ENCODE measurements around the gene SLC22A16.
"Not testable (repeated sequence)": the region's sequence is repeated elsewhere in the genome, so short reads cannot be mapped to it uniquely, and the experiment has no call there.

SLC22A16 gene

DNA sequence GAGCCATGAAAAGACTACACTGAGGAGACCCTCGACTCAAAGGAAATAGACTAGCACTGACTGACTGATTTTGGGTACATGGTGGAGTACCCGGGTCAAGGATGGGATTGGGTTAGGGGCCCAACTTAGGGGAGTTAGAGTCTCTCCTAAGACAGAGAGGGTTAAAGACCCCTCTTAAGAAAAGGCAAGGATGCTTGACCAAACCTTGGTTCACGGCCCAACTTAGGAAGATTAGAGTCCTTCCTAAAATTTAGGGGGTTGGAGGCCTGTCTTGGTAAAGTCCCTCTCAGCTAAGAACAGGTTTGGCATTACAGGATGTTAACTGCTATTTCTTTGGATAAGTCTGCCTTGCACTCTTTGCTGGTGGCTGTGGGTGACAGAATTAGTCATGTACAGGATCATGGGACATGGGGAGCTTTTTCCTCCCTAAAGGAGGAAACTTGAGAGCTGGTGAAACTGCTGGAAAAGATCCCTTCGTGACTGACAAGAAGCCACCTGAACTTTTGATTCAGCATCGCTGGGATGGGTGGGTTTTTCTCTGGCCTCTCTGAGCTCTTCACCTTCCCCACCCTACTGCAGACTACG, 12.3 kb upstream of the SLC22A16 start:
- no peak for DNase-seq

DNA sequence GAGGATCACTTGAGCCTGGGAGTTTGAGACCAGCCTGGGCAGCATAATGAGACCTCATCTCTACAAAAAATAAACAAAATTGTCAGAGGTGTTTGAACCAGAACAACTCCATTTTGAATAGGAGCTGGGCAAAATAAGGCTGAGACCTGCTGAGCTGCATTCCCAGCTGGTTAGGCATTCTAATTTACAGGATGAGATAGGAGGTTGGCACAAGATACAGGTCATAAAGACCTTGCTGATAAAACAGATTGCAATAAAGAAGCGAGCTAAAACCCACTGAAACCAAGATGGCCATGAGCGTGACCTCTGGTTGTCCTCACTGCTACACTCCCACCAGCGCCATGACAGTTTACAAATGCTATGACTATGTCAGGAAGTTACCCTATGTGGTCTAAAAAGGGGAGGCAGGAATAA, 11.6 kb upstream of the SLC22A16 start:
- not testable (repeated sequence) for DNase-seq

DNA sequence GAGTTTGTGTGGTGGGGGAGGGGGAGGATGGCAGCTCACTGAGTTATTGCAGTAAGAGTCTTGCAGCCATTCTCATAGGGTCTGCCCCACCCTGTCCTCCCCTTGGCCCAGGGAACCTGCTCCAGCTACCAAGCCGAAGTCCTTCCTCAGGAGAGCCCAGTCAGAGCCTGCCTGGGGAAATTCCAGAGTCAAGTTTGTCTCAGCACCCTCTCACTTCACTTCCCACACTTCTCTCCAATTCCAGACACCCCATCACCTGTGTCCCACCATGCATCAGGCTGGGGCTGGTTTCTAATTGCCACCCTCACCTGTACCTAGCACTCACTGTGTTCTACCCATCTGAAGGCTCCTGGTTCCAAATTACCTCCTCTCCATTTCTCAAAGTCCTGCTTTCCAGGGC, 10.3 kb upstream of the SLC22A16 start:
- DNase-seq = no peak

DNA sequence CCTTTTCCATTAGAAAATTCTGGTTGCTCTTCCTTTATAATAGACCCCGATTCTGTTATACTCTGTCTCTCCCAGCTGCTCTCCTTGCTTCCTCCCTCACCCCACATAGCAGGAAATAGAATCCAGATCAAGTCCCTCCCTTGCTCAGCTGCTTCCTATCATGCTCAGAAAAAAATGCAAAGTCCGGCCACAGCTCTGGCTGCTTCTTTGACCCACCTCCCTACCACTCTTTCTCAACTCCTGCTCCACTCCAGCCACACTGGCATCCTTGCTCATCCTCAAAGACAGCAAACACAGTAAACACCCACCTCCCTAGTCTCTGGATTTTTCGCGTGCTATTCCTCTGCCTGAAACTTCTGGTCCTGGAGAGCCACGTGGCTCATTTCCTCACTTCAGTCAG, 9.1 kb upstream of the SLC22A16 start:
- no peak for DNase-seq

DNA sequence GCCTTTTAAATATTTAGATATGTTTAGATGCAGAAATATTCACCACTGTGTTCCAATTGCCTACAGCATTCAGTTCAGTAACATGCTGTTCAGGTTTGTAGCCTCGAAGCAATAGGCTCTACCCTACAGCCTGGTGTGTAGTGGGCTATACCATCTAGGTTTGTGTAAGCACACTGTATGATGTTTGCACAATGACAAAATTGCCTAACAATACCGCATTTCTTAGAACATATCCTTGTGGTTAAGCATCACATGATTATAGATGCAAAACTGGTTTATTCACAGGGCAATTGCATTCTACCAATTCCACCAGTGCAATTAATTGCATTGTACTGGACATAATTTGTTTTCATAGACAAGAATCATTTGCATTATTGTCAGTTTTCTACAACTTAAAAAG, 7.9 kb upstream of the SLC22A16 start:
- no peak for DNase-seq

DNA sequence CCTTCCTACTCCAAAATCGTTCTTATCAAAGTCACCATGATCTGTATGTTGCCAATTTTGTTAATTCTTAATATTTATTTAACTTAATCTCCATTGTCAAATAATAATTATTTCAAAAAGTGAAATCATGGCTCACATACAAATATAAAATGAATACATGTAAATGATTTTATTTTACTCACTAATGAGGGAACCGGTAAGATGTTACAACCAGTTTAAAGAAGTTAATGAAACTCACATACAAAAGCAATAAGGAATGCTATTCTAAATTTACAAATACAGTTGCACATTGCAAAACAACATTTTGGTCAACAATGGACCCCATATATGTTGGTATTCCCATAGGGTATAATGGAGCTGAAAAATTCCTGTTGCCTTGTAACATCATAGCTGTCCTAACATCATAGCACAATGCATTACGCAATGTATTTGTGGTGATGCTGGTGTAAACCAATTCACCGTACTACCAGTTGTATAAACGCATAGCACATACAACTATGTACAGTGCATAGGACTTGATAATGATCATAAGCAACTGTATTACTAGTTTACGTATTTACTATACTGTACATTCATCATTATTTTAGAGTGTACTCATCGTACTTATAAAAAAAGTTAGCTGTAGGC, 6.5 kb upstream of the SLC22A16 start:
- DNase-seq = no peak

DNA sequence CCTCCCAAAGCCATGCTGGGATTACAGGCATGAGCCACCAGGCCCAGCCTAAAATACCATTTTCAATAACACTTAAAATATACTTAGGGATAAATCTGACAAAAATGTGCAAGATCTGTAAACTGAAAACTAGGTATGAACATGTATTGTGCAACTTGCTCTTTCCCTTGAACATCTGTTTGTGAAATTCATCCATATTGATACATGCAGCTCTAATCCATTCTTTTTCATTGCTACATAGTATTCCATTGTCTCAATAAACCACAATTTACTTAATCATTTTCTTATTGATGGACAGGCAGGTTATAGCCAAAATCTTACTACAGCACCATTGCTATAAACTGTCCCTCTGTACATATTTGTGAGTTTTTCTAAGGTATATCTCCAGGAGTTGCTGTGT, 4.7 kb upstream of the SLC22A16 start:
- DNase-seq = no peak

DNA sequence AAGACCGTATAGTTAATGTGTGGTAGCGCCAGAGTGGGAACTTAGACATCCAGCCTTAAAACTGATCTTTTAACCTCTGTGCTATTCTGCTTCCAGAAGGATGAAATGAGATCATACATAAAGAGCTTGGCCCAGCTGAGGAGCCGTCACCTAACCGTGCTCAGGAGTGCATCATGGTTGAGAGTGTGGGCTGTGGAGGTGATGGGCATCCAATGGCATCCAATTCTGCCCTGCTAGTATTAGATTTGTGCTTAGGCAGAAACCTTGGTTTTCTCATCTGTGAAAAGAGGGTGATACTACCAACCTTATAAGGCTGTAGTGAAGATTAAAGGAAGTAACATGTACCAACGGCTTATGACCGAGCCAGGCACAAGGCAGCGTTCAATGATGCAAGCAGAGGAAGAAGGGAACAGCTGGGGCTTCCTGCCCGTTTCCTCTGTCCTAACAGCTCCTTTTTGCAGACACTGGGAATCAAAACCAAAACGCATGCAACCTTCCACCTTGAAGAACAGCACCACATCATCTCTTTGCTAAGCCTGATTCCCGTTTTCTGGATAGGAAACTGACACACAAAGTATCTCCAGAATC, 1.3 kb downstream of the SLC22A16 start:
- no peak for DNase-seq

DNA sequence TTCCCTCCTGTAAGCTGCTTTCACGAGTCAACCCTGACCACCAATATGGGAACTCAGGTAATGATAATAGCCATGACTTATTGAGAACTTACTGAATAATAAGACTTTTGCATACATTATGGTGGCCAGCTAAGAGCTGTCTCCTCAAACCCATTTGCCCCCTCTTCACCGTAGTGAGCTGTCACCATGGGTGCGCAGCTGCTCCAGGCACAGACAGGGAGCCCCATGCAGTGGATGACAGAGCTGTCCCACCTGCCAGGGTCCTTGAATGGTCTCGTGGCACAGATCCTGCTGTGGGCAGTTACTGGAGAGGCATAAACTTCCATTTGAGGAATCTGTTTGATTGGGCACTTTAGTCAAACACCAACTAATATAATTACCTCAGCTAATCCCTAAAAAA, 1.9 kb downstream of the SLC22A16 start:
- DNase-seq = no peak

DNA sequence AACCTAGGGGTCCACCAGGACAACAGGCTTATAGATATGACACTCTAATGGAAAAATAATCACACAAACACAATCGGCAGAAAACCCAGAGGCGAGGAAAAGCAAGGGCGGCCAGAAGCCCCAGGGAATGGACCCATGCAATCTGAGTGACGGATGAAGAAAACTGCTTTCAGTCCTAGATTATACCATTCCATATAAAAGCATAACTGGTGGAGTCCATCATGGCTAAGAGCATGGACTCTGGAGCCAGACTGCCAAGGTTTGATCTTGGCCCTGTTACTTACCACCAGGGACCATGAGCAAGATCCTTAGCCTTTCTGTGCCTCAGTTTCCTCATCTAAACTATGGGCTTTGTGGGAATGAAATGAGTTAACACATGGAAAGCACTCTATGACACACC, 3.7 kb downstream of the SLC22A16 start:
- no peak for DNase-seq

DNA sequence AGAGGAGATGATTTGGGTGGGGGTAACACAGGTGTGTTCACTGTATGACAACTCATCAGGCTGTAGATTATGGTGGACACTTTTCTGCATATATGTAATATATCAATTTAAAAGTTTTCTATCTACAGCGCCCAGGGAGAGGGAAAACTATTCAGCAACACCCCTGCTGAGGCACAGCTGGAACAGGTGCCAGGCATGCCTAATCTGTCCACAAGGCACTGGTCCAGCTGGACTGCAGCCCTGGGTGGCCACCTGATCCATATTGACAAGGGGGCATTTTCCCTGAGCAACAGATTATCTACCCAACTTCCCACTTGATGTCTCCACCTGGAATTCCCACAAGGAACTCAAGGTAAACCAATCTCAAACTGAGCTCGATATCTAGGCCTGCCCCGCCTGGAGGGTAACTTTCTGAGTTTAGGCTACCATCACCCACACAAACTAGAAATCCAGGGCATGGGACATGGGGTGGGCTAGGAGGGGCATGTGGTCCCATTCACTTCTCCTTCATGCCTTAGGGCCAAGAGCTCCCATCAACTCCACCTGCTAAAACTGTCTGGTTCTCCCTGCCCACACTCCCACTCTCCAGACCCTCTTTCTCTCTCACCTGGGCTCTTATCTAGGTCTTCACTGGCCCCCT, 4.6 kb downstream of the SLC22A16 start:
- DNase-seq = no peak

DNA sequence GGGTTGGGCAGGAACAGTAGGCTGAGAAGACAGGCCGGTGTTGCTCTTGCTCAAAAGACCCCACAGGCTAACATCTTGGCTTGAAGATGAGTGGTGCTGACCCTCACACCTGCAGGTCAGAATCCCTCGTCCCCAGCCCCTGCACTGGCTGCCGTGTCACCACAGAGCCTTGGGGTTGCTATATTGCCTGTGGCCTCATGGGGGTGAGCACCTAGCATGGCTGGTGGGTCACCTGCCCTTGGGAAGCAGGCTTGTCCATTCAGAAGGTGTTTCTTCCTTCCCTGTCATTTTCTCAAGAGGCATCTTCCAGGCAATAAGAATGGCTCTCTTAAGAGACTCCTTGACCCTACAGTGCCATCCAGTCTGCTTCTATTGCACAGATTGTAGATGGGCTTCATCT, 7.7 kb downstream of the SLC22A16 start:
- DNase-seq = no peak

DNA sequence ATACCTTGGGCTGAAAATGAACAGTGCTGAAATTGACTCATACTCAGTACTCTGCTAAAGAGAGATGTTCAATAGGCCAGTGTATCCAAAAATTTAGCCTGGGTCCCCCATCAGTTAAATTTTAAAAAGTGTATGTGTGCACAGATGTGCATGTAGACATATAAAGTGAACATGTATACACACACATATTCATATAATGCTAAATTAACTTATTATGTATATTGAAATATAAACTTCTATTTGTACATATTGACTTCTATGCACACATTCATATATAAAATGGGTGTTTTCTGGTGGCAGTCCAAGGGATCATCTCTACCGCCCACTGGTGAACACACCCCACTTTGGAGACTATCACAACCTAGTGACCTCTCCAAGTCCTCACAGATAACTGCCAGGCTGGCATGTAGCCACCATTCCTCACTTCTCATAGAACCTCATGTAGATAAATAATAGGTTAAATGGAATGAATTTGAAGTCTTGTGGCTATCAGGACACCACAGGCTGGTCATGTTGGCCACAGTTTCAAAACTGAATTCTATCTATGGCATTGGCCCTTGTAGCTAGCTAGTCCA, 8.8 kb downstream of the SLC22A16 start:
- no peak for DNase-seq

DNA sequence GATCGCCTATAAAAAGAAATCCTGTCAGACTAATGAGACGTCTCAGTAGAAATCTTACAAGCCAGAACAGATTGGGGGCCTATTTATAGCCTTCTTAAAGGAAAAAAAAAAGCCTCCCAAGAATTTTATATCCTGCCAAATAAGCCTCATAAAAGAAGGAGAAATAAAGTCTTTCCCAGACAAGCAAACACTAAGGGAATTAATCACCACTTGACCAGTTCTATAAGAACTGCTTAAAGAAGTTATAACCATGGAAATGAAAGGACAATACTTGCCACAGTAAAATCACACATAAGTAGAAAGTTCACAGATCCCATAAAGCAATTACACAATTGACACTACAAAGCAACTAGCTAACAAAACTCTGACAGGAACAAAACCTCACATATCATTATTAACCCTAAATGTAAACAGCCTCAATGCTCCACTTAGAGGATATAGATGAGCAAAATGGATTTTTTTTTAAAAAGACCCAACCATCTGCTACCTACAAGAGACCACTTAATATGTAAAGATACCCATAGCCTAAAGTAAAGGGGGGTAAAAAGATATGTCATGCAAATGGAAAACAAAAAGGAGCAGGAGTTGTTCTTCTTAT, 13.4 kb downstream of the SLC22A16 start:
- DNase-seq = no peak

DNA sequence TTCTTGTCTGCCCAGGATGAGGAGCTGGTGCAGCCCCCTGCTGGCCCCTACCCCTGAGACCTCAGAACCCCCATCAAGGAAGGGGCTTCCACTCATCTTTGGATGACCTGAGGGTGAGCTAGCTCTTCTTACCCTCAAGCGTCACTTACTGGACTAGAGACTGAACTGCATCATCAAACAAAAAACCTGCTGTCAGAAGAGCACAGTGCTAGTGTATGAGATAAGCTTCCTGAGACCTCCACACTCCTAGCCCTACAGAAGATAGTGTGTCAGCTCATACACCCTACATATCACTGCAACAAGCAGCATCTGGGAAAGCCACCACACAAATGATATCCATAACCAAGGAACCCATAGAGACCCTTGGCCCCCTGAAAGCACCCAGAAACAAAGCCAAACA, 15.0 kb downstream of the SLC22A16 start:
- DNase-seq = no peak

DNA sequence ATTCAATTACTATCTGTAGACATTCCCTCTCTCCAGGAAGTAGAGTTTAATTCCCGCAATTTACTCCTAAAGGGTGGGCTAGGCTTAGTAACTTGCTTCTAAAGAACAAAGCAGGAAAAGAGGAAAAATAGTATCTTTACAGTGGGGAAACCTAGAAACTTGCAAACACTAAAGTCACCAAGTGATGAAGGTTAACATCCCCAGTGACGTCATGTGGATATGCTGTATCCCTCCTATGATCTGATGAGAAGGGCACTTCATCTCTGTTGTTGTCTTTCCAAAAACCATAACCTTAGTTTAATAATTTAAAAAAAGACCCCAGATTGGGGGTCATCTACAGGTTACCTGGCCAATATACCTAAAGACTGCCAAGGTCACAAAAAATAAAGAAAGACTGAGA, 17.3 kb downstream of the SLC22A16 start:
- DNase-seq = no peak

DNA sequence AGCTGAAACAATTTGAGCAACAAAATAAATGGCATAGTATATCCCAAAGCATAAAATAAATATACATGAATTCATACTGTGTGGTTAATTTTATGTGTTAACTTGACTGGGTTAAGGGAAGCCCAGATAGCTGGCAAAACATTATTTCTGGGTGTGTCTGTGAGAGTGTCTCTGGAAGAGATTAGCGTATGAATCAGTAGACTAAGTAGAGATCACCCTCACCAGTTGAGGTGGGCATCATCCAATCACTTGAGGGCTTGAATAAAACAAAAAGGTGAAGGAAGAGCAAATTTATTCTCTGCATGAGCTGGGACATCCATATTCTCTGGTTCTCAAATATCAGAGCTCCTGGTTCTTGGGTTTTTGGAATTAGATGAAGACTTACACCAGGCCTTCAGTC, 17.9 kb downstream of the SLC22A16 start:
- no peak for DNase-seq

DNA sequence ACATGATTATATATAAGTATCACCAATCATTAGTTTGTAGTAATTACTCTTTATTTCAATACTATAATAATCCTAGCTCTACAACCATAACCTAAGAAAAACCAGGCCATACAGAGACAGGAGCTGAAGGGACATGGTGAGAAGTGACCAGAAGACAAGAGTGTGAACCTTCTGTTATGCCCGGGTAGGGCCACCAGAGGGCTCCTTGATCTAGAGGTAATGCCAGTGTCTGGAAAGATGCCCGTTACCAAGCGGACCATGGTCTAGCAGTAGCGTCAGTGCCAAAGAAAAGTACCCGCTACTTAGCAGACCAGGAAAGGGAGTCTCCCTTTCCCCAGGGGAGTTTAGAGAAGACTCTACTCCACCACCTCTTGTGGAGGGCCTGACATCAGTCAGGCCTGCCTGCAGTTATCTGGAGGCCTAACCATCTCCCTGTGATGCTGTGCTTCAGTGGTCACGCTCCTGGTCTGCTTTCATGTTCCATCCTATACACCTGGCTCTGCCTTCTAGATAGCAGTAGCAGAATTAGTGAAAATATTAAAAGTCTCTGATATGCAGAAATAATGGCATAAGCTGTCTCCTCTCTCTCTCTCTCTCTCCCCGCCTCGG, 18.7 kb downstream of the SLC22A16 start:
- DNase-seq = not testable (repeated sequence)

DNA sequence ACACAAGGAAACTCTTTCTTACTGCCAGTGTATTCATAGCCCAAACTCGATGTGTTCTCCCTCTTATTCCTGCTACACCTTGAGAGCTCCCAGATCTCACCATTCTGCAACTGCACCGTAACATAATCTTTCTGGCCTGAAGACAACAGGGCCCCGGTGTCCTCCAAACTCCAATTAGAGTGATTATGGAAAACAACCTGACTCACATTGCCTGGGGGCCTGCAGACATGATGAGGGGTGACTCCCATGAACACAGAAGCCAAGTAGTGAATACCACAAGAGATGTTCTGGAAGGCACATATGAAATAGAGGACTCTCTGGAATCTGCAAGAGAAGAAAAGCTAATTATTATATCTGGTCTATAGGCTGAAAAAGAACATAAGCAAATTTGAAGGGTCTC, 19.7 kb downstream of the SLC22A16 start:
- no peak for DNase-seq

DNA sequence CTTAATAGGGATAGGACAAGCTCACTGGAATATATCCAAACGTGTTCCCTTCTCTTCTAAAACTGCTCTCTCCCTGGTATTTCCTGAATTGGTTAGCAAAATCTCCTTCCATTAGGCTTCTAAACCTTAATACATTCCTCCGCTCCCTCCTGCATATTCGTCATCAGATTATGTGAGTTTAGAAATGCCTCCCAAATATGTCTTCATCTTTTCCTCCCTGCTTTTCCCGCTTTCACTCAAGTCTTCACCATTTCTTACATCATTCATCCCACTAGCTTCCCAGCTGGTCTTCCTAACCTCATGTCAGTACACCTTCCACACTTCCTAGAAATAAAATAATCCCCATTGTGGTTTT, 26.9 kb downstream of the SLC22A16 start:
- no peak for DNase-seq

DNA sequence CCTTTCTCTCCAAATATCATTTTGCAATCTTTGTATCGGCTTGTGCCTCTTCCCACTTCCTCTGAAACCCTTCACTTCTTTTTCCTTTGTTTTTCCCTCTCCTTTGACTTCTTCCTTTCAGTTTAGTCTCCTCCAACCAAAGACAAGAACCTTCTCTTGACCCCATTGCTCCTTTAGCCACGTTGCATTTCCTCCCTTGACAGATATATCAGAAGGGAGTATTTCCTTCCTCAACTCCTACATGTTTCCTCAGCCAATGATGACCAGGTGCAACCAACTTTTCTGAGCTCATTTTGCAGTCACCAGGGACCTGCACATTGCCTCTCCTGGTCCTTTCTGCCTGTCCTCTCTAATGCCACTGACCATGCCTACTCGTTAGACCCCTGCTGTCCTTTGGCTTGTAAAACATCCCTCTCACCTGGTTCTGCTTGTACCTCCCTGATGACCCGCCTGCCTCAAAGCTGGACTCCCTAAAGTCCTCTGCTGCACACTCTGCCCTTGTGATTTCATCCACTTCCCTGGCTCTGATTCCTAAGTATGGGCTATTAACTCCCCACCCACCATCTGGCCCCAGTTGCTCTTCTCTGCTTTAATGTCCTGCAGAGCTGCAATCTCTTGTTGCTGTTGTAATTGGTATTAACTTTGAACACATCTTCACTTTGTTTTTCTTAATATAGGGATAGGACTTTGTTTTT, 27.4 kb downstream of the SLC22A16 start:
- no peak for DNase-seq

DNA sequence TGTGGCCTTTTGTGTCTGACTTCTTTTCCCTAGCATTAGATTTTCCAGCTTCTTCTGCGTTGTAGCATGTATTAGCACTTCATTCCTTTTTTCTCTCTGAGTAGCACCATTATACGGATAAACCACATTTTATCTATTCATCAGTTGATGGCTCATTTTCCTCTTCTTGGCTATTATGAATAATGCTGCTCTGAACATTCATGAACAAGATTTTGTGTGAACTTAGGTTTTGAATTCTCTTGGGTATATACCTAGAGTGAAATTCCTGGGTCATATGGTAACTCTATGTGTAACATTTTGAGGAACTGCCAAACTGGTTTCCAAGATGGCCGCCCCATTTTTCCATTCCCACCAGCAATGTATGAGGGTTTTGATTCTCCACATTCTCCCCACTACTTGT, 28.7 kb downstream of the SLC22A16 start:
- no peak for DNase-seq

DNA sequence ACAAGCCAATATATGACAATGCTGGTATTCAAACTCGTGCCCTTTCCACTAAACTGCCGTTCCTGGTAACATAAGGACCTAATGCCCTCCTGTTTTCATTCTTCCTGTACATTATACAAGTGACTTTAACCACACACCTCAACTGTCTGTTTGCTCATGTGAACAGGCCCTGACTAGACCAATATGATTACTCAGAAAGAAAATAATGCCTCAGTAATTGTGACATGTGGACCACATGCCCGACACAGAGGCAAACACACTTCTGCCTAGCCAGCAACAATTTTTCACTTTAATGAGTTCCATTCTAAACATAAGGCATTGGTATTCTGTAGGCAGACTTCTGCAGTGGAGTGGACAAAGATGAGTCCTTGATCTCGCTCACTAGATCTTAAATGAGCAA, 30.0 kb downstream of the SLC22A16 start:
- no peak for DNase-seq
